ENCODE data around the gene HMGCLL1.

Gene HMGCLL1

DNA sequence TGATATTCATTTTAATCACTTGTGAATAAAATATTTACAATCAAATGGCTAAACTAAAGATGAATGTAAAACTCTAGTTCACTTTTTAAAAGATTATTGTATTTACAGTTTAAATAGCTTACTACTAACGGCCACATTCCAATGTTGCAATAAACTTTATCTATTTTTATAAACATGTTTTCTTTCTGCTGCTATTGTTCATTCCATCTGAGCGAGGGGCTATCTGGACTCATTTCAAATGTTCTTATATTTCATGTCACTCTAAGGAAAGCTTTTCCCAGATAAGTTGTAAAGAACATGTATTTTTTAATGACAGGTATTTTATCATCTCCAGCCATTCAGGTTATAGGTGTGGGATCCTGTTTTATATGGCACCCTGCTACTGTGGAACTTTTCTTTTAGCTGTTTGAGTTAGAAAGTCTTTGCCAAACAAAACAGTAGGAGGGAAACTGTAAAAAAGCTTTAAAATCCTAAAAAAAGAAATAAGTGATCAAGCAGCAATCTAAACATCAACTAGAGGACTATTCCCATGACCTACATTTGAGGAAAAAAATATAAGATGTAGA lies 42.5 kb downstream of the HMGCLL1 start:
- DNase-seq (ENCODE audit: low read depth in 1 of 2, low spot score in 1 of 2) = no peak
- Histone ChIP-seq H3K27me3 (ENCODE audit: insufficient read depth, poor library complexity, severe bottlenecking) (peaks cover 2% of the 10 kb centered on the region), H3K4me3 (replicated peaks; ENCODE audit: insufficient read depth, low read length) (no peak overlapping the region), H3K27ac (replicated peaks) (no peak overlapping the region)
- TF ChIP-seq, protein P1, sequence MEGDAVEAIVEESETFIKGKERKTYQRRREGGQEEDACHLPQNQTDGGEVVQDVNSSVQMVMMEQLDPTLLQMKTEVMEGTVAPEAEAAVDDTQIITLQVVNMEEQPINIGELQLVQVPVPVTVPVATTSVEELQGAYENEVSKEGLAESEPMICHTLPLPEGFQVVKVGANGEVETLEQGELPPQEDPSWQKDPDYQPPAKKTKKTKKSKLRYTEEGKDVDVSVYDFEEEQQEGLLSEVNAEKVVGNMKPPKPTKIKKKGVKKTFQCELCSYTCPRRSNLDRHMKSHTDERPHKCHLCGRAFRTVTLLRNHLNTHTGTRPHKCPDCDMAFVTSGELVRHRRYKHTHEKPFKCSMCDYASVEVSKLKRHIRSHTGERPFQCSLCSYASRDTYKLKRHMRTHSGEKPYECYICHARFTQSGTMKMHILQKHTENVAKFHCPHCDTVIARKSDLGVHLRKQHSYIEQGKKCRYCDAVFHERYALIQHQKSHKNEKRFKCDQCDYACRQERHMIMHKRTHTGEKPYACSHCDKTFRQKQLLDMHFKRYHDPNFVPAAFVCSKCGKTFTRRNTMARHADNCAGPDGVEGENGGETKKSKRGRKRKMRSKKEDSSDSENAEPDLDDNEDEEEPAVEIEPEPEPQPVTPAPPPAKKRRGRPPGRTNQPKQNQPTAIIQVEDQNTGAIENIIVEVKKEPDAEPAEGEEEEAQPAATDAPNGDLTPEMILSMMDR (IDR thresholded peaks at IDR 0.05; ENCODE audit: insufficient read depth, low read length) = no peak
- TF ChIP-seq SPI1 (IDR thresholded peaks at IDR 0.05; ENCODE audit: borderline replicate concordance, low read depth) (no peak), POLR2AphosphoS5 (IDR thresholded peaks at IDR 0.05; ENCODE audit: low read depth) (no peak), GABPA (IDR thresholded peaks at IDR 0.05; ENCODE audit: low read depth) (no peak)
- TF ChIP-seq, protein P2, sequence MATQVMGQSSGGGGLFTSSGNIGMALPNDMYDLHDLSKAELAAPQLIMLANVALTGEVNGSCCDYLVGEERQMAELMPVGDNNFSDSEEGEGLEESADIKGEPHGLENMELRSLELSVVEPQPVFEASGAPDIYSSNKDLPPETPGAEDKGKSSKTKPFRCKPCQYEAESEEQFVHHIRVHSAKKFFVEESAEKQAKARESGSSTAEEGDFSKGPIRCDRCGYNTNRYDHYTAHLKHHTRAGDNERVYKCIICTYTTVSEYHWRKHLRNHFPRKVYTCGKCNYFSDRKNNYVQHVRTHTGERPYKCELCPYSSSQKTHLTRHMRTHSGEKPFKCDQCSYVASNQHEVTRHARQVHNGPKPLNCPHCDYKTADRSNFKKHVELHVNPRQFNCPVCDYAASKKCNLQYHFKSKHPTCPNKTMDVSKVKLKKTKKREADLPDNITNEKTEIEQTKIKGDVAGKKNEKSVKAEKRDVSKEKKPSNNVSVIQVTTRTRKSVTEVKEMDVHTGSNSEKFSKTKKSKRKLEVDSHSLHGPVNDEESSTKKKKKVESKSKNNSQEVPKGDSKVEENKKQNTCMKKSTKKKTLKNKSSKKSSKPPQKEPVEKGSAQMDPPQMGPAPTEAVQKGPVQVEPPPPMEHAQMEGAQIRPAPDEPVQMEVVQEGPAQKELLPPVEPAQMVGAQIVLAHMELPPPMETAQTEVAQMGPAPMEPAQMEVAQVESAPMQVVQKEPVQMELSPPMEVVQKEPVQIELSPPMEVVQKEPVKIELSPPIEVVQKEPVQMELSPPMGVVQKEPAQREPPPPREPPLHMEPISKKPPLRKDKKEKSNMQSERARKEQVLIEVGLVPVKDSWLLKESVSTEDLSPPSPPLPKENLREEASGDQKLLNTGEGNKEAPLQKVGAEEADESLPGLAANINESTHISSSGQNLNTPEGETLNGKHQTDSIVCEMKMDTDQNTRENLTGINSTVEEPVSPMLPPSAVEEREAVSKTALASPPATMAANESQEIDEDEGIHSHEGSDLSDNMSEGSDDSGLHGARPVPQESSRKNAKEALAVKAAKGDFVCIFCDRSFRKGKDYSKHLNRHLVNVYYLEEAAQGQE (IDR thresholded peaks at IDR 0.05; ENCODE audit: insufficient replicate concordance, low read depth) = no peak

DNA sequence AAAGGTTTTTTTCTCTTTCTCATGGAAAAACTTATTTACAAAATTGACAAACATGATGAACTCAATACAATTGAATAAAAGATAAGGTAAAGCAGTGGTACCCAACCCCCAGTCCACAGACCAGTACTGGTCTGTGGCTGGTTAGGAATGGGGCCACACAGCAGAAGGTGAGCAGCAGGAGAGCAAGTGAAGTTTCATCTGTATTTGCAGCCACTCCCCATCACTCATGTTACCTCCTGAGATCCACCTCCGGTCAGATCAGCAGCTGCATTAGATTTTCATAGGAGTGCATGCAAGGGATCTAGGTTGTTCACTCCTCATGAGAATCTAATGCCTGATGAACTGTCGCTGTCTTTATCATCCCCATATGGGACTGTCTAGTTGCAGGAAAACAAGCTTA lies 47.5 kb downstream of the HMGCLL1 start:
- Histone ChIP-seq H3K4me3 (replicated peaks; ENCODE audit: insufficient read depth, low read length) (no peak overlapping the region), H3K27ac (replicated peaks) (no peak overlapping the region), H3K27me3 (ENCODE audit: insufficient read depth, poor library complexity, severe bottlenecking) (peaks cover 2% of the 10 kb centered on the region)
- DNase-seq (ENCODE audit: low read depth in 1 of 2, low spot score in 1 of 2) = no peak
- TF ChIP-seq, protein P2 (IDR thresholded peaks at IDR 0.05; ENCODE audit: insufficient replicate concordance, low read depth) = no peak
- TF ChIP-seq, protein P1 (IDR thresholded peaks at IDR 0.05; ENCODE audit: insufficient read depth, low read length) = no peak
- no peak for TF ChIP-seq POLR2AphosphoS5 (IDR thresholded peaks at IDR 0.05; ENCODE audit: low read depth)
- no peak for TF ChIP-seq GABPA (IDR thresholded peaks at IDR 0.05; ENCODE audit: low read depth)
- TF ChIP-seq SPI1 (IDR thresholded peaks at IDR 0.05; ENCODE audit: borderline replicate concordance, low read depth) = no peak

DNA sequence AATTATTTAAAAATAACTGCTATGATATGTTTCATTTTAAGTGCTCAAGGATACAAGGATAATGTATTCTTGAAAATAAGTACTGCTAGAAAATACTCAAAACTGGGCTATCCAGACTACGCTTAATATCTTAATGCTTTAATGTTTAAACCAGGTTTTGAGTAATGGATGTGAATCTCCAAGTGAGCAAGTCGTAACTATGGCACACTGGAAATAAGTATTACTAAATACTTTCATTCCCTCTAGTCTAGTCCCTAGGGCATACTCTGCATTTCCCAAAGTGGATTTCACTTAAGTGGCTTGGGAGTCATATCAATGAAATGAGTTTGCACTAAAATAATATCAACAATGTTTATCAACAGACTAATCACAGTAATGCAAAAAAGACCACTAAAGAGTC lies 48.1 kb downstream of the HMGCLL1 start:
- TF ChIP-seq GABPA (IDR thresholded peaks at IDR 0.05; ENCODE audit: low read depth) = no peak
- no peak for TF ChIP-seq POLR2AphosphoS5 (IDR thresholded peaks at IDR 0.05; ENCODE audit: low read depth)
- TF ChIP-seq, protein P2 (IDR thresholded peaks at IDR 0.05; ENCODE audit: insufficient replicate concordance, low read depth) = no peak
- TF ChIP-seq SPI1 (IDR thresholded peaks at IDR 0.05; ENCODE audit: borderline replicate concordance, low read depth) = no peak
- TF ChIP-seq, protein P1 (IDR thresholded peaks at IDR 0.05; ENCODE audit: insufficient read depth, low read length) = no peak
- H3K27me3 ChIP-seq (ENCODE audit: insufficient read depth, poor library complexity, severe bottlenecking) = peaks cover 2% of the 10 kb centered on the region
- no peak overlapping the region for H3K4me3 ChIP-seq (replicated peaks; ENCODE audit: insufficient read depth, low read length)
- no peak for DNase-seq (ENCODE audit: low read depth in 1 of 2, low spot score in 1 of 2)
- no peak overlapping the region for H3K27ac ChIP-seq (replicated peaks)

Measured in HL-60 (cell line).